B cell (primary cell): ENCODE data around the gene COQ10A. TPM values are rescaled to one million over a fixed set of nuclear protein-coding genes. Genes with fewer than 3 reads are reported as not detected.

ENCODE experiments used
- ATAC-seq: fragments of 200-7000 bp; cut with Tn5 transposase; one replicate; pipeline ENCODE4 v1.10.0; 2021; ENCODE audit warnings: low read depth, mild to moderate bottlenecking, moderate number of reproducible peaks, moderate library complexity
- CTCF ChIA-PET: fragments of 350-600 bp; sonication (Branson Sonifier 250); formaldehyde crosslinking; loops from one replicate; lab custom pipeline; 2021; ENCODE audit warnings: antibody characterized with exemption, inconsistent platforms; lab: Charles Lee
- POLR2A ChIA-PET: fragments of 350-600 bp; sonication (Branson Sonifier 250); formaldehyde crosslinking; loops from one replicate; lab custom pipeline; 2021; ENCODE audit warnings: antibody characterized with exemption; lab: Charles Lee
- DNase-seq: peaks from one replicate; pipeline ENCODE4 v3.0.0; 2013
- H2AFZ ChIP-seq: 2 replicates; pipeline ENCODE4 v1.6.1; 2012; ENCODE audit warnings: mild to moderate bottlenecking, low read depth, low read length; ENCODE audit not compliant: insufficient read depth, poor library complexity, severe bottlenecking
- H3K27ac ChIP-seq, 2 donors: 1 replicate in 1 of 2; 2 replicates in 1 of 2; pipeline ENCODE4 v1.5.1; 2012 to 2013; ENCODE audit warnings: low read length in 2 of 2, mild to moderate bottlenecking in 2 of 2, moderate library complexity in 1 of 2
- H3K27me3 ChIP-seq, 4 experiments: fragments of 200-600 bp in 1 of 4; sonication (generic) in 1 of 4; replicated peaks in 1 of 4; 1 replicate in 2 of 4; 2 replicates in 2 of 4; pipeline versions ENCODE4 v1.6.1 to v1.7.0; 2013 to 2016; ENCODE audit warnings: low read length in 3 of 4, mild to moderate bottlenecking in 2 of 4, mixed read lengths in 1 of 4, moderate library complexity in 1 of 4; ENCODE audit not compliant: insufficient read depth in 4 of 4, control insufficient read depth in 3 of 4; ENCODE audit errors: control extremely low read depth in 1 of 4
- H3K36me3 ChIP-seq, 2 experiments: replicated peaks in 1 of 2; 1 replicate in 1 of 2; 2 replicates in 1 of 2; pipeline versions ENCODE4 v1.6.1 to v1.7.1; 2013; ENCODE audit warnings: low read length in 1 of 2; ENCODE audit not compliant: insufficient read depth in 2 of 2, control insufficient read depth in 1 of 2; ENCODE audit errors: control extremely low read depth in 1 of 2, extremely low read depth in 1 of 2
- H3K4me1 ChIP-seq, 2 donors: fragments of 200-600 bp in 1 of 2; sonication (generic) in 1 of 2; 1 replicate in 1 of 2; 2 replicates in 1 of 2; pipeline versions ENCODE4 v1.5.1 to v1.6.1; 2013 to 2017; ENCODE audit warnings: low read length in 2 of 2; ENCODE audit not compliant: control insufficient read depth in 2 of 2, insufficient read depth in 2 of 2
- H3K4me2 ChIP-seq: replicated peaks from 2 replicates; pipeline ENCODE3; 2012; ENCODE audit warnings: mild to moderate bottlenecking, low read depth, low read length; ENCODE audit not compliant: poor library complexity, severe bottlenecking
- H3K4me3 ChIP-seq, 5 experiments: fragments of 200-600 bp in 1 of 5; sonication (generic) in 1 of 5; 1 replicate in 3 of 5; 2 replicates in 2 of 5; pipeline versions ENCODE4 v1.5.1 to v1.7.0; 2011 to 2016; ENCODE audit warnings: low read length in 4 of 5, mild to moderate bottlenecking in 4 of 5, low read depth in 2 of 5, control low read depth in 1 of 5, moderate library complexity in 1 of 5; ENCODE audit not compliant: insufficient read depth in 1 of 5; ENCODE audit errors: control extremely low read depth in 1 of 5, extremely low read depth in 1 of 5
- H3K79me2 ChIP-seq: fragments of 200-600 bp; sonication (generic); one replicate; pipeline ENCODE4 v1.6.0; 2016; ENCODE audit warnings: low read length; ENCODE audit not compliant: control insufficient read depth, insufficient read depth
- H3K9ac ChIP-seq: fragments of 200-600 bp; sonication (generic); 2 replicates; pipeline ENCODE4 v1.6.1; 2017; ENCODE audit warnings: mild to moderate bottlenecking, low read length, moderate library complexity
- H3K9me3 ChIP-seq, 3 donors: one replicate each; pipeline versions ENCODE4 v1.6.1 to v1.7.1; 2013; ENCODE audit warnings: low read length in 2 of 3; ENCODE audit not compliant: control insufficient read depth in 2 of 3, insufficient read depth in 1 of 3; ENCODE audit errors: control extremely low read depth in 1 of 3
- H4K20me1 ChIP-seq: 2 replicates; pipeline ENCODE4 v1.6.0; 2012; ENCODE audit warnings: mild to moderate bottlenecking, low read length; ENCODE audit not compliant: insufficient read depth, control insufficient read depth, poor library complexity, severe bottlenecking
- H3K27ac Mint-ChIP-seq: one replicate; pipeline ENCODE4 v1.8.0; 2021; ENCODE audit warnings: mixed read lengths
- H3K27me3 Mint-ChIP-seq: one replicate; pipeline ENCODE4 v1.8.0; 2021; ENCODE audit warnings: mixed read lengths
- H3K4me1 Mint-ChIP-seq: one replicate; pipeline ENCODE4 v1.8.0; 2021; ENCODE audit warnings: mixed read lengths
- H3K4me3 Mint-ChIP-seq: one replicate; pipeline ENCODE4 v1.8.0; 2021; ENCODE audit warnings: mixed read lengths
- H3K9me3 Mint-ChIP-seq: one replicate; pipeline ENCODE4 v1.8.0; 2022; ENCODE audit warnings: mixed read lengths; ENCODE audit not compliant: insufficient read depth
- CTCF ChIP-seq: fragments of 200-600 bp; IDR thresholded peaks from one replicate; pipeline ENCODE4 v1.8.0; 2022; ENCODE audit warnings: antibody characterized with exemption, mild to moderate bottlenecking
- EZH2 ChIP-seq: IDR thresholded peaks from 2 replicates; pipeline ENCODE4 v1.6.1; 2012; ENCODE audit warnings: borderline replicate concordance, low read depth, mild to moderate bottlenecking, moderate library complexity, low read length; ENCODE audit not compliant: insufficient read depth, poor library complexity, severe bottlenecking
- WGBS: methylation state at CpG from one replicate; pipeline ENCODE4 v1.1.5; 2013; ENCODE audit warnings: missing lambda C conversion rate; ENCODE audit not compliant: insufficient coverage; 5-methylcytosine and 5-hydroxymethylcytosine counted together
- intact Hi-C: fragments of 100-400 bp; cut with micrococcal nuclease; formaldehyde crosslinking; loops from one replicate; pipeline ENCODE4 v1.10.0; 2022
- polyA plus RNA-seq: library from polyadenylated mRNA; depleted of rRNA; stranded (reverse); fragments of >200 nt; gene quantifications from 2 replicates; pipeline ENCODE4 v1.2.3, GENCODE V29; 2012
- total RNA-seq, 2 donors: library from RNA; stranded (reverse); fragments of 120-200 nt in 1 of 2; gene quantifications; 1 replicate in 1 of 2; 2 replicates in 1 of 2; pipeline versions ENCODE4 v1.2.3 to v1.2.4, GENCODE V29; 2013 to 2022

COQ10A gene
- total and polyA plus RNA-seq, 2 donors (not counting 1 experiment from before 2014, with no cell fraction given), result 73.5 to 73.6 TPM

GRCh38 chr12:56258068-56258819 lies 8.5 kb upstream of the COQ10A start, which contains the start of gene ANKRD52:
Gene ANKRD52, minus strand, starts transcription at chr12:56258384. Its CDS starts 115 bp downstream, at chr12:56258269.
- Histone ChIP-seq H4K20me1 (peaks cover 21% of the 10 kb centered on the region), H3K9me3 (no peaks in the 10 kb centered on the region), H3K27me3 (no peaks in the 10 kb centered on the region), H3K4me2 (peak within 1 kb of the TSS; percentile 98), H3K79me2 (peaks cover 36% of the 10 kb centered on the region), H3K4me1 (peaks cover 16 to 21% of the 10 kb centered on the region in 2 donors), H3K36me3 (peaks cover 0 to 30% of the 10 kb centered on the region in 2 experiments), H3K27ac (peak within 1 kb of the TSS; percentile 60 to 81), H3K4me3 (peak within 1 kb of the TSS; percentile 32 to 99 (median 77)), H2AFZ (peak within 1 kb of the TSS; percentile 100), H3K9ac (peak within 1 kb of the TSS; percentile 97)
- TF ChIP-seq CTCF (peak; percentile 78), EZH2 (no peak)
- ChIA-PET CTCF (interaction anchor here (0.6 to 5.8 kb wide), 31 partner anchors 9 to 263 kb away, joined by 3 to 40 read pairs (median 4); partner anchors contain the start of genes RNF41, RPL41, SMARCC2 and SPRYD4), POLR2A (interaction anchor here (0.5 to 2.3 kb wide), 7 partner anchors 9 to 853 kb away, joined by 3 to 12 read pairs (median 4); partner anchors contain the start of genes COQ10A, CS, RNF41 and STAT6)
- intact Hi-C loops, result loop anchor here (1.0 to 5.0 kb wide), 8 partner anchors 9 to 206 kb away; partner anchors contain the start of genes CS, NABP2 and ZC3H10
- peak within 1 kb of the TSS; percentile 92 for H3K27ac Mint-ChIP-seq
- WGBS, result under 1% methylated on average over 74 of the region's 78 CpGs
- peaks cover 18% of the 10 kb centered on the region for H3K4me1 Mint-ChIP-seq
- H3K4me3 Mint-ChIP-seq, result peak within 1 kb of the TSS; percentile 90
- DNase-seq (peak; percentile 93), ATAC-seq (peak; percentile 95)
- H3K9me3 Mint-ChIP-seq, result no peaks in the 10 kb centered on the region
- no peaks in the 10 kb centered on the region for H3K27me3 Mint-ChIP-seq
